H1 (cell line): ENCODE results near the gene RGS14. TPM values are rescaled to one million over a fixed set of nuclear protein-coding genes. Genes with fewer than 3 reads are reported as not detected.

Source experiments
- CTCF ChIA-PET: fragments of 300-600 bp; sonication (Branson Sonifier 250); formaldehyde crosslinking; loops from one replicate; lab custom pipeline; 2021; ENCODE audit not compliant: partially characterized antibody; lab: Charles Lee
- POLR2A ChIA-PET: fragments of 300-600 bp; sonication (Branson Sonifier 250); formaldehyde crosslinking; loops from one replicate; lab custom pipeline; 2021; ENCODE audit warnings: inconsistent platforms; ENCODE audit not compliant: partially characterized antibody; lab: Charles Lee
- DNase-seq, 2 experiments: peaks; one replicate each; pipeline versions ENCODE4 v3.0.0 to v3.0.0-alpha.2; 2010 to 2022; ENCODE audit warnings: low spot score in 2 of 2, low read depth in 1 of 2, mixed read lengths in 1 of 2
- FAIRE-seq: peaks from 2 replicates; lab custom pipeline; 2011; peaks lifted over from hg19 to GRCh38; lab: Jason Lieb, UNC
- H2AFZ ChIP-seq: 2 replicates; pipeline ENCODE4 v1.8.1; 2012; ENCODE audit warnings: low read length, inconsistent platforms
- H2AK5ac ChIP-seq: 2 replicates; pipeline ENCODE4 v1.6.1; 2013; ENCODE audit warnings: low read depth, low read length
- H2BK120ac ChIP-seq: replicated peaks from 2 replicates; pipeline ENCODE3; 2013; ENCODE audit warnings: low read depth, low read length, inconsistent platforms
- H2BK12ac ChIP-seq: 2 replicates; pipeline ENCODE4 v1.6.1; 2013; ENCODE audit warnings: low read depth, low read length
- H2BK15ac ChIP-seq: 2 replicates; pipeline ENCODE4 v1.6.1; 2013; ENCODE audit warnings: low read length
- H2BK20ac ChIP-seq: 2 replicates; pipeline ENCODE4 v1.6.1; 2013; ENCODE audit warnings: low read length
- H2BK5ac ChIP-seq: 2 replicates; pipeline ENCODE4 v1.6.1; 2013; ENCODE audit warnings: low read depth, low read length
- H3K14ac ChIP-seq: 2 replicates; pipeline ENCODE4 v1.6.1; 2013; ENCODE audit warnings: inconsistent platforms; ENCODE audit not compliant: insufficient read length
- H3K18ac ChIP-seq: 2 replicates; pipeline ENCODE4 v1.6.1; 2013; ENCODE audit warnings: low read length; ENCODE audit errors: extremely low read depth
- H3K23ac ChIP-seq: 2 replicates; pipeline ENCODE4 v1.6.1; 2013; ENCODE audit warnings: inconsistent platforms; ENCODE audit not compliant: insufficient read length
- H3K23me2 ChIP-seq: 2 replicates; pipeline ENCODE4 v1.6.1; 2013; ENCODE audit warnings: low read depth, low read length
- H3K27ac ChIP-seq: 2 replicates; pipeline ENCODE4 v1.6.1; 2011; ENCODE audit warnings: low read depth, low read length, inconsistent platforms
- H3K27me3 ChIP-seq, 4 experiments: replicated peaks in 1 of 4; 1 replicate in 1 of 4; 2 replicates in 3 of 4; pipeline versions ENCODE4 v1.6.1 to v1.8.1; 2011 to 2013; ENCODE audit warnings: low read length in 3 of 4, mild to moderate bottlenecking in 3 of 4, inconsistent platforms in 2 of 4, mixed read lengths in 2 of 4, moderate library complexity in 1 of 4; ENCODE audit not compliant: control insufficient read depth in 3 of 4, insufficient read depth in 3 of 4; ENCODE audit errors: extremely low read depth in 1 of 4
- H3K36me3 ChIP-seq, 4 experiments: 2 replicates each; pipeline versions ENCODE4 v1.6.1 to v1.8.1; 2011 to 2013; ENCODE audit warnings: mild to moderate bottlenecking in 4 of 4, low read length in 3 of 4, moderate library complexity in 2 of 4, control low read depth in 1 of 4, inconsistent platforms in 1 of 4; ENCODE audit not compliant: insufficient read depth in 4 of 4, control insufficient read depth in 2 of 4
- H3K4ac ChIP-seq: replicated peaks from 2 replicates; pipeline ENCODE3; 2013; ENCODE audit warnings: low read length, low read depth, mixed read lengths, inconsistent platforms; ENCODE audit not compliant: insufficient read length
- H3K4me1 ChIP-seq, 4 experiments: replicated peaks in 1 of 4; 1 replicate in 1 of 4; 2 replicates in 3 of 4; pipeline versions ENCODE4 v1.6.1 to v1.8.1; 2011 to 2013; ENCODE audit warnings: low read length in 3 of 4, inconsistent platforms in 2 of 4, mixed read lengths in 1 of 4; ENCODE audit not compliant: insufficient read depth in 4 of 4, control insufficient read depth in 3 of 4
- H3K4me2 ChIP-seq, 2 experiments: 2 replicates each; pipeline versions ENCODE4 v1.6.1 to v1.8.1; 2011 to 2013; ENCODE audit warnings: low read depth in 2 of 2, low read length in 2 of 2, control low read depth in 1 of 2, inconsistent platforms in 1 of 2, mild to moderate bottlenecking in 1 of 2; ENCODE audit not compliant: insufficient read depth in 1 of 2
- H3K4me3 ChIP-seq, 4 experiments: fragments of 200-600, 300-600 bp in 1 of 4; sonication (generic), shearing (Covaris generic), sonication (Bioruptor Twin) in 1 of 4; 2 replicates each; pipeline versions ENCODE4 v1.5.1 to v1.8.1; 2011 to 2016; ENCODE audit warnings: low read length in 4 of 4, low read depth in 3 of 4, control low read depth in 2 of 4, inconsistent platforms in 2 of 4, mild to moderate bottlenecking in 2 of 4, mixed read lengths in 1 of 4, moderate library complexity in 1 of 4; ENCODE audit not compliant: insufficient read depth in 2 of 4; ENCODE audit errors: extremely low read depth in 1 of 4
- H3K56ac ChIP-seq: replicated peaks from 2 replicates; pipeline ENCODE3; 2013; ENCODE audit warnings: low read depth, mild to moderate bottlenecking, mixed read lengths, low read length, inconsistent platforms; ENCODE audit not compliant: insufficient read length
- H3K79me1 ChIP-seq: 2 replicates; pipeline ENCODE4 v1.6.1; 2013; ENCODE audit warnings: low read depth, low read length, control low read depth
- H3K79me2 ChIP-seq, 2 experiments: 2 replicates each; pipeline versions ENCODE4 v1.6.1 to v1.8.1; 2012 to 2013; ENCODE audit warnings: low read length in 2 of 2, mild to moderate bottlenecking in 2 of 2, inconsistent platforms in 1 of 2; ENCODE audit not compliant: insufficient read depth in 2 of 2, control insufficient read depth in 1 of 2
- H3K9ac ChIP-seq, 4 experiments: replicated peaks in 1 of 4; 1 replicate in 1 of 4; 2 replicates in 3 of 4; pipeline versions ENCODE4 v1.6.1 to v1.8.1; 2011 to 2013; ENCODE audit warnings: low read depth in 3 of 4, low read length in 3 of 4, control low read depth in 2 of 4, mild to moderate bottlenecking in 2 of 4, moderate library complexity in 2 of 4, inconsistent platforms in 1 of 4; ENCODE audit errors: extremely low read depth in 1 of 4
- H3K9me3 ChIP-seq, 2 experiments: 2 replicates each; pipeline versions ENCODE4 v1.6.1 to v1.8.1; 2012 to 2013; ENCODE audit warnings: mild to moderate bottlenecking in 2 of 2, moderate library complexity in 2 of 2, control low read depth in 1 of 2, inconsistent platforms in 1 of 2, low read depth in 1 of 2, low read length in 1 of 2, mixed read lengths in 1 of 2; ENCODE audit not compliant: insufficient read depth in 2 of 2
- H4K20me1 ChIP-seq, 2 experiments: replicated peaks in 1 of 2; 2 replicates each; pipeline versions ENCODE3 to v1.8.1; 2011 to 2013; ENCODE audit warnings: inconsistent platforms in 2 of 2, low read length in 2 of 2, mild to moderate bottlenecking in 1 of 2; ENCODE audit not compliant: insufficient read depth in 2 of 2, control insufficient read depth in 1 of 2
- H4K5ac ChIP-seq: 2 replicates; pipeline ENCODE4 v1.6.1; 2013; ENCODE audit warnings: low read length, low read depth, mixed read lengths, inconsistent platforms; ENCODE audit not compliant: insufficient read length
- H4K8ac ChIP-seq: 2 replicates; pipeline ENCODE4 v1.8.0; 2013; ENCODE audit warnings: mild to moderate bottlenecking, moderate library complexity, low read length, inconsistent platforms; ENCODE audit not compliant: insufficient read depth; ENCODE audit errors: extremely low read depth
- H4K91ac ChIP-seq: replicated peaks from 2 replicates; pipeline ENCODE3; 2013; ENCODE audit warnings: low read length, mixed read lengths, inconsistent platforms; ENCODE audit not compliant: insufficient read length
- BCL11A ChIP-seq, 2 experiments: IDR thresholded peaks; one replicate each; pipeline ENCODE4 v1.6.1; 2011; ENCODE audit warnings: low read depth in 2 of 2, low read length in 2 of 2, mild to moderate bottlenecking in 2 of 2
- CBX8 ChIP-seq: fragments of 300-800, 300-1000 bp; sonication (generic); IDR thresholded peaks from 2 replicates; pipeline ENCODE4 v1.7.1; 2016; ENCODE audit warnings: low read depth, low read length, borderline replicate concordance
- CTBP2 ChIP-seq: IDR thresholded peaks from 2 replicates; pipeline ENCODE4 v1.7.0; 2011; ENCODE audit warnings: borderline replicate concordance, mild to moderate bottlenecking, moderate library complexity, mixed read lengths, low read length; ENCODE audit not compliant: insufficient read depth, insufficient read length
- E2F6 ChIP-seq: IDR thresholded peaks from 2 replicates; pipeline ENCODE4 v1.6.1; 2012; ENCODE audit warnings: inconsistent platforms
- EP300 ChIP-seq, 2 experiments: IDR thresholded peaks; 1 replicate in 1 of 2; 2 replicates in 1 of 2; pipeline ENCODE4 v1.6.1; 2011 to 2012; ENCODE audit warnings: low read depth in 2 of 2, low read length in 2 of 2, mild to moderate bottlenecking in 2 of 2, borderline replicate concordance in 1 of 2, inconsistent platforms in 1 of 2, moderate library complexity in 1 of 2
- NANOG ChIP-seq: IDR thresholded peaks from 2 replicates; pipeline ENCODE4 v1.6.1; 2011; ENCODE audit warnings: low read length, low read depth, mild to moderate bottlenecking, inconsistent platforms; ENCODE audit not compliant: insufficient read depth, poor library complexity, severe bottlenecking
- POLR2A ChIP-seq, 2 experiments: IDR thresholded peaks; 1 replicate in 1 of 2; 2 replicates in 1 of 2; pipeline ENCODE4 v1.6.1; 2011; ENCODE audit warnings: low read depth in 2 of 2, low read length in 2 of 2, mild to moderate bottlenecking in 2 of 2; ENCODE audit errors: control extremely low read depth in 1 of 2
- WGBS, 2 experiments: shearing (Covaris generic) in 1 of 2; methylation state at CpG; one replicate each; pipeline versions ENCODE4 v1.1.6 to v1.1.7; 2013 to 2015; ENCODE audit warnings: low lambda C conversion rate in 2 of 2, mixed read lengths in 2 of 2, inconsistent platforms in 1 of 2, low coverage in 1 of 2, missing lambda C conversion rate in 1 of 2; ENCODE audit not compliant: insufficient replicate concordance in 2 of 2, insufficient coverage in 1 of 2, insufficient read length in 1 of 2; ENCODE audit errors: extremely low coverage in 1 of 2, missing lambda C conversion rate in 1 of 2; 5-methylcytosine and 5-hydroxymethylcytosine counted together
- polyA plus RNA-seq, 7 experiments: library from polyadenylated mRNA; depleted of rRNA in 3 of 7; stranded (reverse) in 5 of 7; unstranded in 2 of 7; fragments of >200 nt in 5 of 7; fragments of 200-250 nt in 2 of 7; gene quantifications; 1 replicate in 5 of 7; 2 replicates in 1 of 7; 4 replicates in 1 of 7; pipeline versions ENCODE4 v1.2.1 to v1.2.3, GENCODE V29; 2011 to 2013; ENCODE audit warnings: missing spikeins in 2 of 7, mixed read lengths in 2 of 7
- total RNA-seq: library from RNA; stranded (reverse); fragmentation: NEBNext Ultra II Directional; extraction: Animal tissue kit (Norgen Biotek cat#: 25700); gene quantifications from 2 replicates; pipeline ENCODE4 v1.2.1, GENCODE V29; 2021

RGS14 gene
- total and polyA plus RNA-seq, 2 of the 8 experiments (the other 6 are each of a cell fraction or from before 2014, with no cell fraction given) = 24.4 to 46.1 TPM

- peaks cover 0 to 8% of the 10 kb centered on the region in 2 experiments for H4K20me1 ChIP-seq
- CTCF ChIA-PET = interaction anchor here (1.1 to 16.6 kb wide), 6 partner anchors 12 to 199 kb away, joined by 4 to 251 read pairs (median 34); no protein-coding TSS in a partner anchor
- no peak overlapping the region for H2BK12ac ChIP-seq
- POLR2A ChIA-PET = interaction anchor here (0.8 to 6.0 kb wide), 11 partner anchors 9 to 198 kb away, joined by 3 to 26 read pairs (median 5); partner anchors contain the start of genes LMAN2, NSD1, PRELID1 and PRR7
- DNase-seq = no peak
- no peak overlapping the region for H2BK5ac ChIP-seq
- H2AFZ ChIP-seq = no peak overlapping the region
- H4K8ac ChIP-seq = no peak overlapping the region; the same call in 1 of the 2 replicates
- peaks cover 0 to 6% (median 6%) of the 10 kb centered on the region in 4 experiments; a peak in 5 of 8 replicates for H3K36me3 ChIP-seq
- H4K91ac ChIP-seq = no peak overlapping the region
- no peak overlapping the region for H4K5ac ChIP-seq
- TF ChIP-seq EP300 (IDR thresholded peaks at IDR 0.05; ENCODE audit: borderline replicate concordance in 1 of 2, low read depth in 2 of 2, low read length in 2 of 2) (no peak), NANOG (no peak), CBX8 (no peak), POLR2A (IDR thresholded peaks at IDR 0.05; ENCODE audit: control extremely low read depth in 1 of 2, low read depth in 2 of 2, low read length in 2 of 2) (no peak), CTBP2 (no peak), BCL11A (IDR thresholded peaks at IDR 0.05; ENCODE audit: low read depth in 2 of 2, low read length in 2 of 2) (no peak), E2F6 (no peak)
- no peak overlapping the region for H2BK120ac ChIP-seq
- H3K18ac ChIP-seq = peak overlapping the region; percentile 38; the same call in 1 of the 2 replicates
- no peak overlapping the region for H3K56ac ChIP-seq
- H2BK20ac ChIP-seq = no peak overlapping the region
- H3K79me1 ChIP-seq = no peaks in the 10 kb centered on the region
- H3K14ac ChIP-seq = no peak overlapping the region
- H3K23ac ChIP-seq = no peak overlapping the region
- FAIRE-seq = no peak
- H2AK5ac ChIP-seq = no peak overlapping the region
- no peaks in the 10 kb centered on the region for H3K79me2 ChIP-seq
- WGBS, 2 experiments = 5% methylated on average over 18 of the region's 23 CpGs; no CpG with 5 or more reads in 1 of the 2 experiments
- no peaks in the 10 kb centered on the region for H3K27me3 ChIP-seq
- H3K4ac ChIP-seq = no peak overlapping the region
- H3K4me1 ChIP-seq = peaks cover 0 to 19% (median 14%) of the 10 kb centered on the region in 4 experiments; a peak in 6 of 7 replicates
- peak overlapping the region; percentile 52 to 75 (median 67) for H3K4me3 ChIP-seq
- no peak overlapping the region for H2BK15ac ChIP-seq
- peaks cover 11% of the 10 kb centered on the region for H3K23me2 ChIP-seq
- no peak overlapping the region for H3K27ac ChIP-seq
- no peaks in the 10 kb centered on the region for H3K9me3 ChIP-seq
- peak overlapping the region in 3 of 4 experiments; percentile 42 to 83 (median 54); a peak in 6 of 7 replicates for H3K9ac ChIP-seq
- peak overlapping the region; percentile 97 to 99 for H3K4me2 ChIP-seq
These were observed 46.4 kb upstream of the RGS14 start for GRCh38 chr5:177311392-177311722.
